Duodenal mucosa (tissue), 2 donors: Measurements from ENCODE around the gene MCF2L.
A peak's percentile ranks its signal among the peaks of the same experiment; 100 is the strongest.

Source experiments
- H3K27ac ChIP-seq: one replicate; pipeline ENCODE4 v1.7.0; 2013; ENCODE audit warnings: low read depth, low read length
- H3K27me3 ChIP-seq, 2 donors: one replicate each; pipeline ENCODE4 v1.7.0; 2013; ENCODE audit warnings: low read length in 2 of 2, control low read depth in 1 of 2; ENCODE audit not compliant: insufficient read depth in 2 of 2, control insufficient read depth in 1 of 2
- H3K36me3 ChIP-seq, 2 donors: one replicate each; pipeline ENCODE4 v1.7.0; 2013; ENCODE audit warnings: low read length in 2 of 2, control low read depth in 1 of 2; ENCODE audit not compliant: insufficient read depth in 2 of 2, control insufficient read depth in 1 of 2
- H3K4me1 ChIP-seq, 2 donors: one replicate each; pipeline ENCODE4 v1.7.0; 2013; ENCODE audit warnings: low read length in 2 of 2, control low read depth in 1 of 2; ENCODE audit not compliant: insufficient read depth in 2 of 2, control insufficient read depth in 1 of 2
- H3K4me3 ChIP-seq, 2 donors: one replicate each; pipeline ENCODE4 v1.7.0; 2013; ENCODE audit warnings: low read length in 2 of 2, low read depth in 1 of 2
- H3K9ac ChIP-seq, 2 donors: one replicate each; pipeline ENCODE4 v1.7.0; 2013; ENCODE audit warnings: low read length in 2 of 2, low read depth in 1 of 2
- H3K9me3 ChIP-seq, 2 donors: one replicate each; pipeline ENCODE4 v1.7.0; 2013; ENCODE audit warnings: low read length in 2 of 2, control low read depth in 1 of 2; ENCODE audit not compliant: control insufficient read depth in 1 of 2

Gene MCF2L

DNA sequence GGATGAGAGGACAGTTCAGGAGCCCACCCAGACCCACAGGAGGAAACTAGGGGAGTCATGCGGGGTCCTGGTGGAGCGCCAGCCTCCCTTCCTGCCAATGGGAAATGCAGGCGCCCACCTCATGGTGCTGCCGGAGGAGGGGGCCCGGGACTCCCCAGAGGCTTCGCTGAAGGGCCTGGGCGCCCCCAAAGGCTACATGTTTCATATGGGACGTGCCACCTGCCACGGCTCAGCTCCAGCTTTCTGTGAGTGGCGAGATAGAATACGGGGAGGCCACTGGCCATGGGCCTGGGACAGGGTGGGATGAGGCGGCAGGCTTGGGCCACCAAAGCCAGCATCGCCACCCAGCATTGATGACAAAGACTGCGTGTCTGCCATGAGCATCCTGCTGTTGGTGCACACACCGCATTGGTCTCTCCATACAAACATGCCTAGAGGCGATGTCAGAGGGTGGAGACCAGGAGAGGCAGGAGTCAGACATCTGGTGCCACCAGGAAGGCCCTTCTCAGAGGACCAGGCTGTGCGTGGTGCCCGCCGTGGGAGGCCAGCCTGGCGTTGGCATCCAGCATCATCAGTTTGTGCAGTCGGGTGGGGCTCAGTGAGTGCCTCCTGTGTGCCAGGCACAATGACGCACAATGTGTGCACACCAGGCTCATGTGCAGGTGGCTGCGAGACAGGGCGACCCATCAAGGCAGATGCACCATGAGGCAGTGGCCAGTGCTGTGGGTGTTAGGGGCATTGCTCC lies 152.3 kb downstream of the MCF2L start:
- Histone ChIP-seq H3K9me3 (no peaks in the 10 kb centered on the region), H3K27me3 (no peaks in the 10 kb centered on the region), H3K36me3 (no peaks in the 10 kb centered on the region), H3K9ac (no peak overlapping the region), H3K4me1 (peaks cover 9 to 10% of the 10 kb centered on the region in 2 donors), H3K4me3 (no peak overlapping the region), H3K27ac (no peak overlapping the region)

DNA sequence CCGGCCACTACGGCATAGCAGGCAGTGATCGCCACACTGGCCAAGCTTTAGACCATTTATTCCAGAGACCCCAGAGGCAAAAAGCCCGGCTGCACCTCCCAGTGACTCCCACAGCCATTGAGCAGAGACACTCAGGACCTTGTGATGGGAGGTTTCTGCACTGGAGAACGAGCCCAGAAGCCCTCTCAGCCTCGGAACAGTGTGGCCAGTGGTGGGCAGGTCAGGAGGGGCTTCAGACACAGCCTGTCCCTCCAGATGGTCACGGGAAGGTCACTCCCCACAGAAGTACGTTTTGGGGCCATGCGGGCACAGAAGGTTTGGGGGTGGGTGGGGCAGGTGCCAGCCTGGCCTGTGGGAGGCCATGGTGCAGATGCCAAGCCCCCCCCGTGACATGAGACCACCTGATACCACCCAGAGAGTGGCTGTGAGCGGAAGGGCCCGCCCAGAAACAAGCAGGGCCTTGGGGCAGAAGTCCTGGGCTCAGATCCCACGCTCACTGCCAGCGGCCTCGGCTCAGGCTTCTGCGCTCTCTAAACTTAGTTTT lies 153.0 kb downstream of the MCF2L start:
- Histone ChIP-seq H3K27me3 (no peaks in the 10 kb centered on the region), H3K9me3 (no peaks in the 10 kb centered on the region), H3K27ac (no peak overlapping the region), H3K36me3 (no peaks in the 10 kb centered on the region), H3K9ac (no peak overlapping the region), H3K4me1 (peaks cover 9 to 10% of the 10 kb centered on the region in 2 donors), H3K4me3 (peak overlapping the region in 1 of 2 donors; percentile 65)

DNA sequence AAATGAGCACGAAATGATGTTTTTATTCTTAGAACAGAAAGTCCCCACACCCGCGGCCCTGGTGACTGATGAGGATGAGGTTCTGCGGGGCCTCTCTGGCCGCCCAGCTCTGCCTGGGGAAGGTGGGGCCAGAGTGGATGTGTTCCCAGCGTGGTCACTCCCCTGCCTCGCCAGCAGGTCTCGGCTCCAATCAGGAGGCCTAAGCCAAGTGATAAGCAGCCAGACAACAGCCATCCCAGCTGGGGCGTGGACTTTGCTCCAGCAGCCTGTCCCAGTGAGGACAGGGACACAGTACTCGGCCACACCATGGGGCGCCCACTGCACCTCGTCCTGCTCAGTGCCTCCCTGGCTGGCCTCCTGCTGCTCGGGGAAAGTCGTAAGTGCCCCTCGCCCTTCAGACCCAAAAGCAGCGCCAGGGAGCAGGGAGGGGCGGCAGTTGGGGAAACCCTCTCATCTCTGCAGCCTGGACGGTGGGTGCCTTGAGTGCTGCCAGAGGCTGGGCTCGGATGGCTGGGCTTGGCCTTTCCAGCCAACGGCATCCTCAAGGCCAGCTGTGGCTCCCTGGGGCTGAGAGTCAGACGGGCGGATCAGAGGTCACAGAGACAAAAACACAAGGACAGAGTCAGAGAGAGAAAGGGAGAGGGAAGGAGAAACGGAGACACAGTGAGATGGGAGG lies 153.7 kb downstream of the MCF2L start, which contains the start of gene F10:
F10 (plus strand) TSS at position 250 of the 676 bp plus-strand sequence; CDS start at position 307, 57 bp downstream.
- peak within 1 kb of the TSS; percentile 8 to 18 for H3K9ac ChIP-seq
- no peak within 1 kb of the TSS for H3K27ac ChIP-seq
- H3K4me1 ChIP-seq: peaks cover 9 to 10% of the 10 kb centered on the region in 2 donors
- peak within 1 kb of the TSS; percentile 30 to 65 for H3K4me3 ChIP-seq
- no peaks in the 10 kb centered on the region for H3K9me3 ChIP-seq
- no peaks in the 10 kb centered on the region for H3K36me3 ChIP-seq
- no peaks in the 10 kb centered on the region for H3K27me3 ChIP-seq

DNA sequence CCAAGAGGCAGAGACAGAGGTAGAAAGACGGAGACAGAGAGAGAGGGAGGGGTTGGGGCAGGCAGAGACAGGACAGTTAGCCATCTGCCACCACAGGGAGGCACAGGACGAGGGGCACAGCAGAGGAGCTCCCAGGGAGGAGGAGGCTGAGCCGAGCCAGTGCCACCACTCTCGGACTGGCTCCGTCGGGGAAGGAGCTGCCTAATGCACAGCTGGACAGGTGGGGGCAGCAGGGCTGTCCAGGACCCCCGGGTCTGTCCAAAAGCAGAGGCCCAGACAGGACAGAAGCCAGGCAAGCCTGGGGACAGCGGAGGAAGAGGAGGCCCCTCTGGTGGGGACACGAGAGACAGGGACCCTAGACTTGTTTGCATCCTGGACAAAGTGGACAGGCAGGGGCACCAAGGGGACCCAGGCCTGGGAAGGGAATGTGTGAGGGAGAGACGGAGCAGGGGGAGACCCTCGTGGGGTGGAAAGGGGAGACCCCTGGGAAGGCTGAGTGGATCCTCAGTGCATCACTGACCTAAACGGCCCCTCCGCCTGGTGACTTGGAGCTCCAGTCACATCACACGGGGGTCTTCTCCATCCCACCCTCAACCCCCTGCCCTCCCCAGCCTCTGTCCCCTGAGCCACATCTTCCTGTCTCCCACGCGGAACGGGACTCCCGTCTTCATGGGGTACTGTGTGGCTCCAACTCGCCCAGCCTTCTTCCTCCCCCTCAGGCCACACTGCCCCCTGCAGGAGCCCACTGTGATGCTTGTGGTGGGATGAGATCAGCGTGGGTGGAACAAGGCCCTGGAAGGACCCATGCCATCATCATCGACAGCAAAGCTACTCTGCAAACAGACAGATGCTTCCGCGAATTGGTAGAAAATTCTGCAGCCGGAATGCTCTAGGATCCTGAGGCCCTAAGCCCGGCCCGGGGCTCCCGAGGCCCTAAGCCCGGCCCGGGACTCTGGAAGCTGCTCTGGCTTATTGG lies 154.5 kb downstream of the MCF2L start:
- H3K9ac ChIP-seq: peak overlapping the region; percentile 8 to 18
- peaks cover 9 to 10% of the 10 kb centered on the region in 2 donors for H3K4me1 ChIP-seq
- no peaks in the 10 kb centered on the region for H3K36me3 ChIP-seq
- no peak overlapping the region for H3K27ac ChIP-seq
- no peaks in the 10 kb centered on the region for H3K9me3 ChIP-seq
- no peaks in the 10 kb centered on the region for H3K27me3 ChIP-seq
- peak overlapping the region in 1 of 2 donors; percentile 30 for H3K4me3 ChIP-seq

DNA sequence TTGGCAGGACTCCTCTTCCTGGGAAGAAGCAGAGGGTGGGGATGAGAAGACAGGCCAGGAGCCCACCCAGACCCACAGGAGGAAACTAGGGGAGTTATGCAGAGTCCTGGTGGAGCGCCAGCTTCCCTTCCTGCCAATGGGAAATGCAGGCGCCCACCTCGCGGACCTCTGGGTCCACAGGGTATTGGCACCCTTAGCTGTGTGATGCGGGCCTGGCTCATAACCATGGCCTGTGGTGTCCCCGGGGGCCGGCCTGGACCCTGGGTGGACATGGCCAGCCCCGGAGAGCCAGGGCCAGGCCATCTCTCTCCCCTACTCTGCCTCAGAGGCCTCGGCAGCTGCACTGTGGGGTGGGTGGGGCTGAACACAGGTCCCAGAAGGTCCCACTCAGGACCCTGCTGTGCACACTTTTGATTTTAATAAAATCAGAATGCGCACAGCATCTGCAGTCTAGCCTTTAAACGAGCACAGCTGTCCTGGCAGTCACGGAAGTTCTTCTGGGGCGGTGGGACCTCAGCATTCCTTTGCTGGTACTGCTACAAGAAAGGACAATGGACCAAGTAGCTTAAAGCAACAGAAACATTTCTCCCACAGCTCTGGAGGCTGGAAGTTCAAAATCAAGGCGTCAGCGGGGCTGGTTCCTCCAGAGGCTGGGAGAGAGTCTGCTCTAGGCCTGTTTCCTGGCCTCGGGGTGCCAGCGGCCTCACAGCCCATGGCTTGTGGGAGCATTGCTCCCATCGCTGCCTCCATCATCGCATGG lies 155.4 kb downstream of the MCF2L start:
- no peak overlapping the region for H3K9ac ChIP-seq
- no peak overlapping the region for H3K4me3 ChIP-seq
- H3K9me3 ChIP-seq: no peaks in the 10 kb centered on the region
- no peak overlapping the region for H3K27ac ChIP-seq
- H3K36me3 ChIP-seq: no peaks in the 10 kb centered on the region
- no peaks in the 10 kb centered on the region for H3K27me3 ChIP-seq
- H3K4me1 ChIP-seq: peaks cover 9 to 10% of the 10 kb centered on the region in 2 donors

DNA sequence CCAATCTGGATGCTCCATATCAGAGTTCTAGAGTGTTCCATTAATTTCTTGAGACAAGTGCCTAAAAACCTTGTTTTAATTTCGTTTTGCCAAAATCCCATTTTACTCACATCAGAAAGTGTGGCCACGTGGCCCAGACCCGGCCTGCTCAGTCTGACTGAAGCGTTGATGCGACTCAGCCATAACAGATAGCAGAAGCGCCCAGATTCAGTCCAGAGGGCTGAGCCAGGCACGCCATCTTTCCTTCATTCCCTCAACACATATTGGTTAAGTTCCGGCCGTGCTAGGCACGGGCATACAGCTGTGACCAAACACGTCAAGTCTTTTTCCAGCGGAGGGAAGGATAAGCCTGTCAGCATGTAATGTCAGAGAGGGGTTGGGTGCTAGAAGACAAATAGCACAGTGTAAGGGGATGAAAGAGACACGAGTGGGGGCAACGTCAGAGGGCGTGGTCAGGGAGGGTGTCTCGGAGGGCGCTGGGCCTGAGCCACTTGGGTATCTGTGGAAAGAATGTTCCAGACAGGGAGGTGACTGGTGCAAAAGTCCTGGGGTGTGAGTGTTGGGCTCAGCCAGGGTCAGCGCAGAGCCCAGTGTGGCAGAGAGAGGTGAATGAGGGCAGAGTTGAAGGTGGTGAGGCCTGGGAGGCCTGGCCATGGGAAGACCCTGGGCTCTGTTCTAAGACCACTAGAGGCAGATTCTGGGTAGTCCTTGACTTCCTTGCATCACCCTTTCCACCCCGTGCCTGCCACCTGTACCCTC lies 156.7 kb downstream of the MCF2L start:
- peaks cover 9 to 10% of the 10 kb centered on the region in 2 donors for H3K4me1 ChIP-seq
- H3K4me3 ChIP-seq: no peak overlapping the region
- no peak overlapping the region for H3K9ac ChIP-seq

DNA sequence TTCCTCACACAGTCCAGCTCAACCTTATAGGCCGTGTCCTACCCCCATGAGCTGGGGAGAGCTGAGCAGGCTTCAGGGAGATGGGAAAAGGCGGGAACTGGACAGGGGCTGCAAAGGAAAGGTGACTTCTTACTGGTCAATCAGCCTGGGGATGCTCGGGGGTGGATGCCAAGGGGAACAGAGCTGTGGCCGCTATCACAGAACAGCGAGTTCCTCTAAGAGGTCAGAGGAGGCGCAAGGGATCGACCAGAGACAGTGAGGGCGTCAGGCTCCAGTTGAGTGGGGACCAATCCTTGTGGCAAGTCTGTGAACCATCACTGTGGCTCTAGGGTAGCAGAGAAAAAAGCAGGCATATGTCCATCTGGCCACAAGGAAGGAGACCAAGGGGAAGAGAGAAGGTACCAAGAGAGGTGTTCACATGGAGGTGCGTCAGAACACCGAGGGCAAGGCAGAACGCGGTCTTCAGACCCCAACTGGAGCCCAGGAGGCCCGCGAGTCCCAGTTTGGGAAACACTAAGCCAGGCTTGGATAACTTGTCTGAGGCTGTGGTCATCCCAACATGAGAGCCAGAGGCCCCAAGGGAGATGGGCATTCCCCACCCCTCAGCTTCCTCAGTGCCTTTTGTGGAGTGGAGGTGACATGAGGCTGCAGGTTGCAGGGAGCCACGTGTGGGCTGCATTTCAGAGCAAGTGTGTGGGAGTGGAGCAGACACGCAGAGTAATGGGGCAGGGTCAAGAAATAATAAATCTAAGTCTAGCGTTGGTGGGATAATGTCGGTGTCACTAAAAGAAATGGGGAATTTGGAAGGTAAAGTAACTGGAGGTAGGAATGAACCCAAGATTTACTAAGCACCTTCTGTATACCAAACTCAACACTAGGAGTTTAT lies 157.5 kb downstream of the MCF2L start:
- Histone ChIP-seq H3K4me1 (peaks cover 9 to 10% of the 10 kb centered on the region in 2 donors), H3K4me3 (no peak overlapping the region), H3K9ac (no peak overlapping the region), H3K36me3 (no peaks in the 10 kb centered on the region), H3K27ac (no peak overlapping the region), H3K9me3 (no peaks in the 10 kb centered on the region), H3K27me3 (no peaks in the 10 kb centered on the region)

More for the DNA sequence above, 156.7 kb downstream of the MCF2L start:
- Histone ChIP-seq H3K36me3 (no peaks in the 10 kb centered on the region), H3K27ac (no peak overlapping the region), H3K9me3 (no peaks in the 10 kb centered on the region), H3K27me3 (no peaks in the 10 kb centered on the region)

DNA sequence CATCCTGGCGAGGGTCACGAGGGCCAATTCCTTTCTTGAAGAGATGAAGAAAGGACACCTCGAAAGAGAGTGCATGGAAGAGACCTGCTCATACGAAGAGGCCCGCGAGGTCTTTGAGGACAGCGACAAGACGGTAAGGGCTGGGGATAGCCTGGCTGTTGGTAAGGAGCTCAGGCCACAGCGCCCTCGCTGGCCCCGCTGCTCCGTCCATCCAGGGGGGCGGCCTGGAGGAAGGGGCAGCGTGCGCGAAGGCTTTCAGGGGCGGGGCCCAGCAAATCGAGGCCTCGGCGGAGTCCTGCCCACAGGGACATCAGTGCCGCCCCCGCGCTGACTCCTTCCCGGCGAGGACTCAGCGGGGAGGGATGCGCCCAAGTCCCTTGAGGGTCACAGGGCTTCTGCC lies 160.5 kb downstream of the MCF2L start:
- H3K4me3 ChIP-seq: no peak overlapping the region
- no peaks in the 10 kb centered on the region for H3K4me1 ChIP-seq

More for the DNA sequence above, 160.5 kb downstream of the MCF2L start:
- no peak overlapping the region for H3K27ac ChIP-seq
- H3K27me3 ChIP-seq: peaks cover 0 to 5% of the 10 kb centered on the region in 2 donors
- H3K9ac ChIP-seq: no peak overlapping the region
- H3K36me3 ChIP-seq: no peaks in the 10 kb centered on the region
- no peaks in the 10 kb centered on the region for H3K9me3 ChIP-seq
